GM21619 (cell line): Measurements from ENCODE around the gene GAL.

Experiments
- ATAC-seq: cut with Tn5 transposase; IDR thresholded peaks from one replicate; pipeline ENCODE4 v1.9.1; 2021; ENCODE audit not compliant: unreplicated experiment

Gene GAL

DNA sequence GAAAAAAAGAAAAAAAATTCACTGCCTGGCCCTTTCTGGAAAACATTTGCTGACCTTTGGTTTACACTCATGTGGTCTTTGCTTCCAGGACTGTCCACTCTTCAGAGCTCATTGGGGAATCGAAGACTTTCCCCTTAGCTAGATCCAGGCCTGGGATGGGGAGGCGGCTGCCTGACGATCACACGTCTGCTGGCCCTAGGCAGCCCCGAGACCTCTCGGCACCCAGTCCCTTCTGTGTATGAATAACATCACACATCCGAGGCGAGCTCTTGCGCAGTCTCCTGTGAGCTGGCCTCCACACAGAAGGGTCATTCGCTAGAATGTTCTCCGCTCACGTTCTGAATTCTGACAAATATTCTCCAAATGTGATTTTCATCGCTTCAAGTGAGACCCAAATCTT, 25.7 kb upstream of the GAL start:
- no peak for ATAC-seq

DNA sequence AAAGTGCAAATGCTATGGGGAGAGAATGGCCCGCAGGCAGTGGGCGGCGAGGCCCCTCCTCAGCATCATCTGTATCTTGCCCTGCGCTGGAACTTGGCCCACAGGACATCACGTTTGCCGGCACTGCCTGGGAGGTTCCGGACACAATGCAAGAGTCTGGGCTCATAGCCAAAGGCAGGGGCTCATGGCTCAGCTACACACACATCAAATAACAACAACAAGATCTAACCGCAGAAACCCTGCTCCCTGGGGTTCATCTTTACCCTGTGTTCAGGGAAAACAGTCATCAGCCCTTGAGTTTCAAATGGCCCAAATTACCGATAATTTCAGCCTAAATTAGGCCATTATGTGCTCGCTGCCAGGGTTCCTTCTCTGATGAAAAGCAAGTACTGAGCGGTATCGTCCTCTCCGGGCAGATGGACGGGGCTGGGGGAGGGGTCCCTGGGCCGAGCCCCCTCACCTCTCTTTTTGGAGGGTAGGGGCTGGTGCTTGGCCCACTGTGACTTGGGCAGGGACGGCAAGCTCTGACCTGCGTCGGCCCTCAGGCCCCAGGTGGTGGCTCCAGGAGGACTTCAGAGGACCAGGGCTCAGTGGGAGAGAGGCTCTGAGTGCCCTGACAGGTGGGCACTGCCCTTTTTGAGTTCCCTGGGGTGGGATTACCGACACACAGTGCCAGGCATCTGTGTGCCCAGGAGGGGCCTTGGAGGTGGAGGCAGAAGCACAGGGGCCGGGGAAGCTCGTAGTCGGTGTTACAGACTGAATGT, 25.0 kb upstream of the GAL start:
- no peak for ATAC-seq

DNA sequence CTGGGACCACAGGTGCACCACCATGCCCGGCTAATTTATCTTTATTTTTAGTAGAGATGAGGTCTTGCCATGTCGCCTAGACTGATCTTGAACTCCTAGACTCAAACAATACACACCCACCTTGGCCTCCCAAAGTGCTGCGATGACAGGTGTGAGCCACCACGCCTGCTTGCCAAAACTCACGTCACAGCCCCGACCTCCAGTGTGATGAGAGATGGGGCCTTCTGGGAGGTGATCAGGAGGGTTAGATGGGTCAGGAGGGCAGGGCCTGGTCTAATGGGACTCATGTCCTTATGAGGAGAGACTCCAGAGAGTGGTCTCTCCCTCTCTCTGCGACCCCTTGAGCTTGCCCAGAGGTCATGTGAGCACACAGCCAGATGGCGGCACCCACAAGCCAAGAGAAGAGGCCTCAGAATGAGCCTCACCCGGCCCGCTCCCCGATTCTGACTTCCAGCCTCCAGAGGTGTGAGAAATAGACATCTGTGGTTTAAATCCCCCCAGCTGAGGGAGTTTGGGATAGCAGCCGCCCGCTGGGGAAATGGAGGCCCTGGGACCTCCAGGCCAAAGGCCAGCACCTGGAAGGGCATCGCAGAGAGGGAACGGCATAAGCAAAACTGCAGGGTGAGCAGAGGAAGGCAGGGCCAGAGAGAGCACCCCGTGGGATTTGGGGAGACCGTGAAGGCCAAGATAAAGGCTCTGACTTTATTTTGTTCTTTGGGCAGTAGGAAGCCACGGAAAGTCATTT, 24.1 kb upstream of the GAL start:
- no peak for ATAC-seq

DNA sequence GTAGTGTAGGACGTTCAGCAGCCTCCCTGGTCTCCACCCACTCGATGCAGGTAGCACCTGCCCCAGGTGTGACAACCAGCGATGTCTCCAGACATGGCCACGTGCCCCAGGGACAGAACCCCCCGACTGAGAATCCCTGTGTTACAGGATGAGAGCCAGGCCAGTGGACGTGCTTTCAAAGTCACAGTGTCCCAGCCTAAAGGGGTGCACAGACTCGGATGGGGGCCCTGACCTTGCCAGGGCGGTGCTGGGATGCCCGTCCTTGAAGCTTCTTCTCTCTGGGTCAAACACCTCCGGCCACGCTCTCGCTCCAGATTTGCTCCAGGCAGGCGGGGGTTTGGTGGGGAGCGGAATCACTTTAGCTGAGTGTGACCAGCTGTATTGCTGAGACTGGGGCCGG, 23.3 kb upstream of the GAL start:
- no peak for ATAC-seq

DNA sequence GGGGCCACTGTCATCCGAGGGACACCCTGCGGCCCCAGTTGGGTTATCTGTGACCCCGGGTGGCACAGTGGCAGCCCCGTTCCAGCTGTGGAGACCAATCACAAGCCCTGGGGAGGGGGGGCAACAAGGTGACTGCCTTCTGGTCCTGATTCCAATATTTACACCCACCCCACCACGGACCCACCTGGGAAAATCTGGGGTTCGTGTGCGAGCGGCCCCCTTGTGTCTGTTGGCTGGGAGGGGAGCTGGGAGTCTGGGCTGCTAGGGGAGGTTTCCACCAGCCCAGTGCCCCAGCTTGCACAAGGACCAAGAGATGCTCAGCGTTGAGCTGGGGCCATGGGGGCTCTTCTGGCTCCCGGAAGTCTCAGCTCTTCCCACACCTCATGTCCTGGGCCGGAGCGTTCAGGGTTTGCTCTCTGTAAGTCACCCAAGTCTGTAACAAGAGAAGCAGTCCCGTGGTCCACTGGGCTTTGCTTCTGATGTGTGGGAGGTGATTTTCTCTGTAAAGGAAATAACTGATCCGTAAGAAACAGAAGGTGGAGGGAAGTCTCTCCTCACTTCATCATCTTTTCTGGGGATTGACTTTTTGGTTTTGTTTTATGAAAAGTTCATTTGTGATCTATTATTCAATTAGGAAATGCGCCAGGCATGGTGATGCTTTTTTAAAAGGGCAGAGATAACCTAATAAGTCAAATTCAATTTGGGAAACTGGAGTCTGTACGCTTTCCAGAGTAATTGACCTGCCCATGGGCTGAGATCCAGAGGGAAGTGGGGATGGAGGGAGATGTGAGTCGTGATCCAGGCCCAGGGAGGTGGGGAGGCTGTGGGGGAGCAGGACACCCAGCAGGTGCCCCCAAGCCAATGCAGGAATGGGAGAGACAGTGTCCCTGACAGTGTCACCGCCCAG, 22.4 kb upstream of the GAL start:
- no peak for ATAC-seq

DNA sequence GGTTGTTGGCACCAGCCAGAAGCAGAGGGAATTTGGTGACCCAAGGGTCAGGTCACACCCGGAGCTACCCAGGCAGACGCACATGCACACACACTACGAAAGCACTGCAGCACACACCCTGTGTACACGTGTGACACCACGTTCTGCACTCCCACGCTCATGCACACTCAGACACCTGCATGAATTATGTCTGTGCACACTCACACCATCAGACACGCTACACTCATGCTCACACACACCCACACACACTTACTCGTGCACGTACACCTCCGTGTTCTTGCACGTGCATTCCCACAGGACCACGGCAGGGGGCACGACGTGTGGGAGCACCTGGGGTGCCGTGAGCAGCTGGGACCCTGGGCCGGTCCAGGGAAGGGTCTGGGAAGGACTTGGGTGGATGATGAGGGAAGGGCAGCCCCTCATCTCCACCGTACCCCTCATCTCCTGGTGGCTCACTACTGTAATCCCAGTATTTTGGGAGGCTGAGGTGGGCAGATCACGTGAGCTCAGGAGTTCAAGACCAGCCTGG, 20.8 kb upstream of the GAL start:
- ATAC-seq = no peak

DNA sequence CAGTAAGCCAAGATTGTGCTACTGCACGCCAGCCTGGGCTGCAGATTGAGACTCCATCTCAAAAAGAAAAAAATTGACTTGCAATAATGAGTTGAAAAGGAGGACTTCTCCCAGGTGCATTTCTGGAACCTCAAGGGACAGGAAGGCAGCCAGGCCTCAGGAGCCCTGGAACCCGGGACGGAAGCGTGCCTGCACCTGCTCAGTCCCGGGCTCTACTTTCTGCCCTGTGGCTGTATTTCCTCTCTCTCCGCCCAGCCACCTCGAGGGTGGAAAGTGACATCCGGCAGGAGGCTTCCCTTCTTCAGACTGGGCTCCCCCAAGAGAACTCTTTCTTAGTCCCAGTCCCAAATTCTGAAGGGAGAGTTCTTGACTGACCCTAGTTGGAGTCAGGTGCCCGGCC, 20.2 kb upstream of the GAL start:
- no peak for ATAC-seq

DNA sequence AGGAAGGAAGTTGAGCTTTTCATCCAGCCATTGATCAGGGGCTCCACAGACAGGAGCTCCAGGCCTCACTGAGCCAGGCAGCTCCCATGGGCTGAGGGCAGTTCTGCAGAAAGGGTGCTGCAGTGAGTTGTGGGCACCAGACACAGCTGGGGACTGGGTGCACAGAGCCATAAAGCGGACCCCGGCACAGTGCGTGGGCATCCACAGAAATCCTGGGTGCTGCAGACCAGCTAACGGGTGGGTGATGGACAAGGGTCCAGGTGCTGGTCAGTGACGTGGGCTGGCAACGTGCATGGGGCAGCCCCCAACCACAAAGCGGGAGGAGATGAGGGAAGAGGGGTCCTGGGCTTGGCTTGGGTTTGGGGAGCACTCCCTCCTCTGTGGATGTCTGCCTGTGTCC, 19.4 kb upstream of the GAL start:
- no peak for ATAC-seq

DNA sequence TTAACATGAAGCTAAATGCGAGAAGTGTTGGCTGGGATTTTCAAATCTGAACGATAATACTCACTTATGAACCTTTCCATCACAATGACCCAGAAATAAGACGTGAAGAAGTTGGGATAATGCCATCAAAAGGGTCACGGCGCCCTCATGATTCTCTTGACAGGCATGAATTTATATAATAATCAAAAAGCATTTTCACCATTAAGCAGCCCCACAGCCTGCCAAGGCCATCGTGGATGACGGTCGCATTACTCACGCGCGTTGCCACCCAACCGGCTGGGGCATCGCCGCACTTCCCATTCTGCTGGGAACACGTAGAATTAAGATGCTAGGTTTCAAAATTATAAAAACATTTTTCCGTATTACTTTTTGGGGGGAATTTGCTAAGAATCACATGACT, 18.9 kb upstream of the GAL start:
- ATAC-seq = no peak

DNA sequence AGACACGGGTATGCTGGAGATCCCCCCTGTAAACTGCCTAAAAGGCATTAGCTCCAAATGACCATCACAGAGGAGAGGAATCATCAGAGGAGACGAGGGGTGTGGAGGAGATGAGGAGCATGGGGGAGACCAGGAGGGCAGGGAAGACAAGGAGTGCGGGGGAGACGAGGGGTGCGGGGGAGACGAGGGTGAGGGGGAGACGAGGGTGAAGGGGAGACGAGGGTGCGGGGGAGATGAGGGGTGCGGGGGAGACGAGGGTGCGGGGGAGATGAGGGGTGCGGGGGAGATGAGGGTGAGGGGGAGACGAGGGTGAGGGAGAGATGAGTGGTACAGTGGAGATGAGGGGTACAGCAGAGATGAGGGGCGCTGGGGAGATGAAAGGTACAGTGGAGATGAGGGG, 17.5 kb upstream of the GAL start:
- ATAC-seq = no peak

DNA sequence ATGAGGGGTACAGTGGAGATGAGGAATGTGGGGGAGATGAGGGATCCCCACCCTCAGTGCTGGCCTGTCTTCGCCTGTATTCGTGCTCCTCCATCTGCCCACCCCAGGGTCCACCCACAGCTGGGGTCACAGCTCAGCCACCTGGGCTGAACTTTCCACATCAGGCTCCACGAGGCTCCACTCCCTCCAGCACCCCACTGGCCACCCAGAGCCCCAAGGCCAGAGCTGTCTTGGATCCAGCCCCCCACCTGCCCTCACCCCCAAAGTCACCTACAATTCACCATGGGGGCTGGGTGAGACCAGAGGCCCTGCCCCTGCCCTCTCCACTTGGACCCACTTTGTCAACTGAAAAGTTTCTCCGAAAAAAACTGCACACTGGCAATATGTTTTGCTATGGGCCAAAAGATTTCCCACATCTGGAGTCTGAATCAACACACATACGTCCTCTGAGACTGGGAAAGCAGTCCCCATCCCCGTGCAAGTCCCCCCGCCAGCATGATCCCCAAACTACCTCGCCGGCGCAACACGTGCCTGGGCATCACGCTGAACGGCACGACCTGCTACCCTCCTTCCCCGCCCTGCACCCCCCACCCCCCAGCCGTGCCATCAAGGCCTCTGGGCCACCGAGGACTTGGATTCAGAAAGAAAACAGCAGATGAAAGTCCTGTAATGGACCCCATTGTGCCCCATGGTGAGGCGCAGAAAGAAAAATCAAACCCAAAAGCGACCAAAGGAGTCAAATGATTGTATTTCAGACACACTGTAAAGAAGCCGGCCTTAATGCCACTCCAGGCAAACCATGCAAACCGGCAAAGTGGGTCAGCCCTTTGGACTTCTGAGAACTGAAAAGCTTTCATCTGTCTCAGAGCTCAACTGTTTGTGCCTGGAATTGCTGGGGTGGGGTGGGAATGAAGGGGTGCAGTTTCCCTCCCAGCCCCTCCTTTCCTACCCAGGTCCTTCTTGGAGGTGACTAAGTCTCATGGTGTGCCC, 16.5 kb upstream of the GAL start:
- no peak for ATAC-seq

DNA sequence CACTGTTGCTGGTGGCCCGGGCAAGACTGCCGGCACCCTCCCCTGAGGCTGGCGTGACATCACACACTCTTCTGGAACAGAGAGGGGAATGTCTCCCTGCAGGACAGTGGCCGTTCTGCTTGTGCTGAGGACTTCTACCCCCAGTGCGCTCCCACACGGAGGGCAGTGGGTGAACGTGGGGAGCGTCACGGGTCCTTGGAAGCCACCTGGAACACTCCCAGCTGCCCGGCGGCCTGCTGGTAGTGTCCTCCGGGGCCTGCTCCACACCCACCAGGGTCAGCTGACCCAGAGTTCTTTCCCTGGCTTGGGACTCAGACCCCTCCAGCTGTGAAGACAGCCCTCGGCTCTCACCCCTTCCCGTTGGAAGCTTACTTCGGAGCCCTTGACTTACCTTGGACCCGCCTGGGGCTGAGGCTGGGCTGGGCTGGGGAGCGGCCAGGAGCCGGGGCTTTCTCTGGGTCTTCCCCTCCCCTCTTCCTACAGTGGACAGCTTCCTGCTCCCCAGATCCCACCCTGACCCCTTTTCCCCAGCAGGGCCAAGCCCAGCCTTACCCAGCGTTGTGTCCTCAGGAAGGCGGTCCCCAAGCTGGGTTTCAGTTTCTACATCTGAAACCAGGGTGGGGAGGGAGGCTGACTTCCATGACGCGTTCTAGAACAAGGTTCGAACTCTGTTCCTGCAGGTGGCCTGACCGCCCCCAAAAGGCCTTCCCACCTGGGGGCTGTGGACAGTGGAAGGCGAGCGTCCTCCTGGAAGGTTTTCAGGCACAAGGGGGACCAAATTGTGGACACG, 14.8 kb upstream of the GAL start:
- no peak for ATAC-seq

DNA sequence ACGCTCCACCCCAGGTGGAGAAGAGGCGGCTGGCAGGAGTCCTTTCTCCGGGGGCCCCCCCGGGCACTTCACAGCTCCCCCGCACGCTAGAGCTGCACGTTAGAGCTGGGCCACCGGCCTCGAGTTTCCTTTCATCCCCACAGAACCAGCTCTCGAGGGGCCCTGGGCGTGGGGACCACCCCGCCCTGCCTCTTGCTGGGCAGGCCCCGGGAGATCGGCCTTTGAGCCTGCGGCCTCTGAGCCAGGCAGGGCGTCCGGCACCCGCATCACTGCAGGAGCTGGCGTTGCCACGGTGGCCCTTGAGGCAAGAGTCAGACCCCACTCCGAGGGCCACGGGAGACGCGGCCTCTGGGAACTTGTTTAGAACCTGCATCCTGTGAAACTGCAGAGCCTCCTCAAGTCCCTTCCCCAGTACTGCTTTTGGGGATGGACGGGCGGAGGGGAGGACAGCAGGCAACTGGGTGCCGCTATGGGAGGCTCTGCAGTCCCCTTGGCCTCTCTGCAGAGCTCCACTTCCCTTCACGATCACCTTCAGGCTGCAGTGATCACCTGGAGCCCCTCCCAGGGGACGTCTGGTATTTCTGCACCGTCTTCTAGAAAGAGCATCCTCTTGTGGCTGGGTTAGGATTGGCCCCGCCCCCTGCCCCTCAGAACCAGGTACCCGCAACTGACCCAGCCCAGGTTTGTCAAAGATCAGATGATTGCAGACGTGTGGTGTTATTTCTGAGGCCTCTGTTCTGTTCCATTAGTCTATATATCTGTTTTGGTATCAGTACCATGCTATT, 13.9 kb upstream of the GAL start:
- ATAC-seq = no peak

DNA sequence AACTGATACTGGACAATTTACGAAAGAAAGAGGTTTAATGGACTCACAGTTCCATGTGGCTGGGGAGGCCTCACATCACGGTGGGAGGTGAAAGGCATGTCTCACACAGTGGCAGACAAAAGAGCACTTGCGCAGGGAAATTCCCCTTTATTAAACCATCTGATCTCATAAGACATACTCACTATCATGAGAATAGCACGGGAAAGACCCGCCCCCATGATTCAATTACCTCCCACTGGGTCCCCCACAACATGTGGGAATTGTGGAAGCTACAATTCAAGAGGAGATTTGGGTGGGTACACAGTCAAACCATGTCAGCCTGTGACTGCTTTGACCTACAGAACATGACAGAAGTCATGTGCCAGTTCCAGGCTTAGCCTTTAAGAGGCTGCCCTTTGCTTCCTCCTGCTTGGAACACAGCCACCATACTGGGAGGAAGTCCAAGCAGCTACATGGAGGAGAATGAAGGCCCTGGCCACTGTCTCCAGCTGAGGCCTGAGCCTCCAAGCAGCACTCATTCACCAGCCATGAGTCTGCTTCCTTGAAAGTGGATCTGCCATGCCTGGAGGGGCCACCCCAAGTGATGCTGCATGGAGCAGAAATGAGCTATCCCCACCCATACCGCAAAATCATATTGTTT, 10.9 kb upstream of the GAL start:
- ATAC-seq = no peak

DNA sequence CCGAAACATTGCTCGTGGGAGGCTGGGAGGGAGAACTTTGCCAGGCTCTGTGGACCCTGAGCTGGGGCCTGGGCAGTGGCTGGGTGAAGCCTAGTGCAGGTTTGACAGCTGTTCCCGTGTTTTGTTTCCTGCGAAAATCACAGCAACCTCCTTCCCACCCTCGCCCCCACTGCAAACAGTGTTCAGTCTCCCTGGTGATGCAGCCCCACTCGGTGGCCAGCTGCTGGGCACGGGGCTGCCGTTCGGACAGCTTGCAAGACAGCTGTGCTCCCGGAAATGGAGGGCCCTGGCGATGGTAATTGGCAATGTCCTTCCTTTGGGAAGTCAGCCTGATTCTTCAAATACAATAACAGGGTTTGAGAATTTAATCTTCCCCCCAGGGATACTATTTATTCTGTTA, 10.4 kb upstream of the GAL start:
- ATAC-seq = no peak

DNA sequence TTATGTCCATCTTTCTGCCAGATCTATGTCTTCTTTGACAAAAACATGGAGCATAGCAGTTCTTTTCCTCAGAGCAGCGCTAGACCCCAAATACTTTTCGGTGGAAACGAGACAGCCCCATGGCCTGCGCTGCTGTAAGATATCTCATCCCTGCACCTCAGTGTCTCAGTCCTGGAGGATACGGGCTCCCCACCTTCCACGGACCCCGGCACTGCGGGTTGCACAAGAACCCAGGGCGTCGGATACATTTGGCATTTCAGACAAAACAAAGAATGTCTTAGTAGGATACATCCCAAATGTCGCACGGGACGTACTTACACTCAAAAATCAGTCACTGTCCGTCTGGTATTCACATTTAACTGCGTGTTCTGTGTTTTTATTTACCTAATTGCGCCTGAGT, 9.9 kb upstream of the GAL start:
- ATAC-seq = no peak

DNA sequence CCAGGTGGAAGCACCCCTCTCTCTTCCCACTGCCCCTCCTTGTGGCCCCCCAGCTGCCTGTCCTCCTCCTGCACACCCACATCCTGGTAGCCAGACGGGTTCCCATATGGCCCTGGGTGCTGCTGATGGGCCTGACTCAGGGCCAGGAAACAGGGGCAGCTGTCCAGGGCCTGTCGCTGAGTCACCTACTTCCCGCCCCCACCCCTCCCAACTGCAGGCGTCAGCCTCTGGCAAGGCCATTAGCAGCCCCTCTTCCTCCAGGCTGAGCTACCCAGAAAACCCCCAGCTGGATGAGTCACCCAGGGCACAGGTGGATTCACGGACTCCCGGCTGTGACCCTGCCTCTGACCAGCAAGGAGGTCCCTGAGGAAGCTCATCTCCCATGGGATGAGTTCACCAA, 6.9 kb upstream of the GAL start:
- ATAC-seq = no peak

DNA sequence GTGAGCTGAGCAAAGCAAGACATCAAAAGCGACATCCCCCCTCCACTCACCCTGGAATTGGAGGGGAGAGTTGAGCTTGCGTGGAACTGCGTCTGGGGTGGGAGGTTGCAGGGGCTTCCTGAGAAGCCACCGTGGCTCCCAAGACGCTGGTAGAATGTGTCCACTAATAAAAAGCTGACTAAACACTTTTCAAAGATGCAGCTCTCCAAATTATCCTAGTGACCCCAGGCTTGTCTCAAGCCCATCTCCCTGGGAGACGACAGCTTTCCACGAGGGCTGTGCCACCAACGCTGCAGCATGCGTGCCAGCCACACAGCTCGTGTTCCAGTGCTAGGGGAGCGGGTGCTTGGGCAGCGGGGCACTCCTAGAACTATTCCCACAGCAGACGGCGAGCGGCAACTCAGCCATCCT, 6.3 kb upstream of the GAL start:
- ATAC-seq = no peak
